GM21576 (cell line): ENCODE results near the gene TMEM217.

Source experiments
- ATAC-seq: cut with Tn5 transposase; IDR thresholded peaks from one replicate; pipeline ENCODE4 v1.9.1; 2021; ENCODE audit warnings: mild to moderate bottlenecking, moderate library complexity; ENCODE audit not compliant: unreplicated experiment

The TMEM217 gene

GRCh38 chr6:37170273-37171200 lies 87.4 kb downstream of the TMEM217 start:
- ATAC-seq = peak; percentile 19

- peak; percentile 57 for ATAC-seq
Measured at GRCh38 chr6:37169496-37170272, 88.3 kb downstream of the TMEM217 start, which contains the start of gene PIM1. Gene PIM1, plus strand, starts transcription at chr6:37170152. Its CDS starts 424 bp downstream, at chr6:37170576.

GRCh38 chr6:37168811-37169495 lies 89.0 kb downstream of the TMEM217 start:
- no peak for ATAC-seq

- ATAC-seq = no peak
Measured at GRCh38 chr6:37168163-37168758, 89.7 kb downstream of the TMEM217 start.

- ATAC-seq = no peak
Measured at GRCh38 chr6:37162740-37163139, 95.2 kb downstream of the TMEM217 start.
